GM19239 (cell line): ENCODE measurements around the gene CHD1.

ENCODE experiments used
- DNase-seq: peaks from one replicate; pipeline ENCODE4 v3.0.0; 2011; ENCODE audit warnings: low spot score; ENCODE audit not compliant: insufficient read length
- FAIRE-seq: peaks from 2 replicates; lab custom pipeline; 2011; peaks lifted over from hg19 to GRCh38; lab: Jason Lieb, UNC

Gene CHD1

DNA sequence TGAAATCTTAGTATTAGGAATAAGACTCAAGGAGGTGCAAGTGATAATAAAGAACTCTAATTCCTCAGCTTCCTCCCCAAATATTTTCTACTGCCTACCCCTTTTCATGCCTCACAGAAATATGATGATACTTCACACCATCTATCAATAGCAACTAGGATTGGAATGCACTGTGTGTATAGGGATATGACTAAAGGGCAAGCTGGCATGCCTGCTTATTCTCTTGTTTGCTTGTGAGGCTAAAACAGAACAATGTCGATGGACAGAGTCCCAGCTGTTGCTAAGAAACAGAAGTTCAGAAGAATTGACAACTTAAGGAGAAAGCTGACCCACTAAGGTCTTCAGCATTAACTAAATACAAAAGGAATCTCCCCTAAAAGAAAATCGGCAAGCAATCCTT, 9.7 kb upstream of the CHD1 start:
- FAIRE-seq: no peak
- DNase-seq: no peak

DNA sequence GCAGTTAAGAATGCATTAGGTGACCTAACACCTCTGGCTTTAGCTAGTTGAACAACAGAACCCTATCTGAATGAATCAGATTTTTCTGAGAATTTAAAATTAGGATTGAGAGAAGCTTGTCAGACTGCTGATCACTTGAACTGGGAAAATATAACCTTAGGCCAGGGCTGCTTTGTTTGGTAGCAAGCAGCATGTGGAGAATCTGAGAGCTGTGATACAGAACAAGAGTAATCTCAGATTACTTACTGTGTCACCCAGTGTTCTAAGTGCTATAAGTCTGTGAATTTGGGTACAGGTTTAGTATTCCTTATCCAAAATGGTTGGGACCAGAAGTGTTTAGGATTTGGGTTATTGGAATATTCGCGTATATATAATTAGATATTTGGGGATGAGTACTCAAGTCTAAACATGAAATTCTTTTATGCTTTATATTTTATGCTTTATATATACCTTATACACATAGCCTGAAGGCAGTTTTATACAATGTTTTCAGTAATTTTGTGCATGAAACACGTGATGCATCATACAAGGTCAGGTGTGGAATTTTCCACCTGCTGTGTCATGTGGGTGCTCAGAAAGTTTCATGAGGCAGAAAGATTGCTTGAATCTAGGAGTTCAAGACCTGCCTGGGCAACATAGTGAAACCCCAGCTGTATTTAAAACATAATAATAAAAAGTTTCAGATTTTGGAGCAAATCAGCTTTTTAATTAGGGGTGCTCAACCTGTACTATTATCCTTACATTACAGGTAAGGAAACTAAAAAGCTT, 8.3 kb upstream of the CHD1 start:
- DNase-seq (no peak), FAIRE-seq (no peak)

GRCh38 chr5:98935206-98935605, 6.4 kb upstream of the CHD1 start:
- FAIRE-seq: no peak
- no peak for DNase-seq

- no peak for DNase-seq
- peak; percentile 4 for FAIRE-seq
Measured at GRCh38 chr5:98934546-98934945, 5.7 kb upstream of the CHD1 start.

- FAIRE-seq: peak; percentile 80
Measured at GRCh38 chr5:98933445-98934072, 4.8 kb upstream of the CHD1 start.

GRCh38 chr5:98930972-98931762, 2.4 kb upstream of the CHD1 start:
- FAIRE-seq (peak; percentile 31), DNase-seq (no peak)

More at GRCh38 chr5:98933445-98934072, 4.8 kb upstream of the CHD1 start:
- peak; percentile 15 for DNase-seq

DNA sequence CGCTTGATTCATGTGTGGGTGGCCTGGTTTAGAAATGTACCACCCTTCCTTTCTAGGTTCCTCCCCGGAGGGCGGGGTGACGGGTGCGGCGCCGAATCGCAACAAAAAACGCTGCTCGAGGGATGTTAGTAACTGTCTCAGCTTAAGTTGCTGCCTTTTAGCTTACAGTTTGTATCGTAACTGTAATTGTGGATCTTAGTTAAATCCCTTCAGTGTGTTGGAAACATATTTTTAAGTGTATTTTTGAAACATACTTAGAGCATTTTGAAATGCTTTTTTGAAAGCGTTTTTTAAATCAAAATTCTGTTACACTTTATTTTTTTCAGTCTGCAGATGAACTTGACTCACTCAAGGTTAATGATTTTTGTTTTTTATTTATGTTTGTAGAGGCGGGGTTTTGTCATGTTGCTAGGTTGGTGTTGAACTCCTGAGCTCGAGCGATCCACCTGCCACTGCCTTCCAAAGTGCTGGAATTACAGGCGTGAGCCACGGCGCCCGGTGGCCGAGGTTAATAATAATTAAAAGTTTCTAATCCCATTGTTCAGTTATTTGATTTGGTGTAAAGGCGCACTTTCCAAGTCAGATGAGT, 997 bp upstream of the CHD1 start:
- peak; percentile 99 for FAIRE-seq
- DNase-seq: no peak

GRCh38 chr5:98927989-98928872, 576 bp downstream of the CHD1 start:
- DNase-seq: no peak

GRCh38 chr5:98927242-98927988, 1.4 kb downstream of the CHD1 start:
- peak; percentile 96 for FAIRE-seq
- no peak for DNase-seq

More at GRCh38 chr5:98927989-98928872, 576 bp downstream of the CHD1 start:
- FAIRE-seq: no peak

- DNase-seq (no peak), FAIRE-seq (no peak)
Measured at GRCh38 chr5:98923966-98924365, 4.8 kb downstream of the CHD1 start.

DNA sequence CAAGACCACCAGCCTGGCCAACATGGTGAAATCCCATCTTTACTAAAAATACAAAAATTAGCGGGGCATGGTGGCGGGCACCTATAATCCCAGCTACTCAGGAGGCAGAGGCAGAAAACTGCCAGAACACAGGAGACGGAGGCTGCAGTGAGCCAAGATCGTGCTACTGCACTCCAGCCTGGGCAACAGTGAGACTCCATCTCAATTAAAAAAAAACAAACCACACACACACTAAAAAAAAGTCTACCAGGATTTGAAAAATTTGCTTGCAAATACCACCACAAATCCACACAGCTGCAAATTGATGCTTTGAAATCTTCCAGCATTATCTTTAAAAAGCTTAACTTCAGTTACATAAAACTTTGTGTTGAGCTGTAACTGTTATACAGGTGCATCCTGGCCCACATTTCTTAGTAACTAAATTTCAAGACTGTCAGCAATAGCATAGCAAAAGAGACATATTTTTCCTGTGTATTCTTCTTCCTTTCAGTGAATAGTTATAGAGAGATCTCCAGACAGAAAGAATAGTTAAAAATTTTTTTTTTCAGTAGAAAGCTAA, 6.8 kb downstream of the CHD1 start:
- FAIRE-seq: no peak
- no peak for DNase-seq

- peak; percentile 73 for FAIRE-seq
- no peak for DNase-seq
Measured at GRCh38 chr5:98917433-98917832, 11.4 kb downstream of the CHD1 start.

DNA sequence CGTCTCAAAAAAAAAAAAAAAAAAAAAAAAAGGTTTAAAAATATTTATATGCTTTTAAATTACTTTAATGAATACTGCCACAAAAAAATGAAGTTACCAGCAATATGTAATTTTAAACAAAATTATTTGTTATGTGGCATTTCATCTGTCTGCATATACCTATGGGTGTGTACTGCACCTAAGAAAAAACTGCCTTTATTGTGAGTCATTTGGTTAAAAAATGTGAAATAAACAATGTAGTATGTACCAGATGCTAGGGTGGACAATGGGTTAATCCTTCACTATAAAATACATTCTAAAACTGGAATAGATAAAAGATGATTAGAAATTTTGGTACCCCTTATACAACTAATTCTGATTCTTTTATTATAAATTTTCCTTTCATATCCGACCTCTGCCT, 12.3 kb downstream of the CHD1 start:
- FAIRE-seq: no peak
- DNase-seq: no peak

DNA sequence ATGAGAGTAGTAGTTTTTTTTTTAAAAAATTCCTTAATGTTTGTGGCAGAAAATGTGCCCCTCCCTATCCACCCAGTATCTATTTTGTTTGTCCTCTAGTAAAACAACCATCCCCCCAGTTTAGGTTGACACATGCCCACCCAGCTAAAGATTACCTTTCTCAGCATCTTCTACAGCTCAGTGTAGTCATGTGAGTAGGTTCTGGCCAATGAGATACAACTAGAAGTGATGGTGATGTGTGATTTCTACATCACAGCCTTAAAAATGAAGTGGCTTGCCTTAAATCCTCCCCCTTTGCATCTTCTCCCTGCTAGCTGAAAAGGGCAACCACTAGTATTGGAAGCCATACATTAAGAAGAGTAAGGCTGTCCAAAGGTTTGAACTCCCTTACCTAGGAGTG, 14.9 kb downstream of the CHD1 start:
- FAIRE-seq: no peak
- no peak for DNase-seq

GRCh38 chr5:98911280-98912040, 17.3 kb downstream of the CHD1 start:
- no peak for FAIRE-seq
- no peak for DNase-seq

DNA sequence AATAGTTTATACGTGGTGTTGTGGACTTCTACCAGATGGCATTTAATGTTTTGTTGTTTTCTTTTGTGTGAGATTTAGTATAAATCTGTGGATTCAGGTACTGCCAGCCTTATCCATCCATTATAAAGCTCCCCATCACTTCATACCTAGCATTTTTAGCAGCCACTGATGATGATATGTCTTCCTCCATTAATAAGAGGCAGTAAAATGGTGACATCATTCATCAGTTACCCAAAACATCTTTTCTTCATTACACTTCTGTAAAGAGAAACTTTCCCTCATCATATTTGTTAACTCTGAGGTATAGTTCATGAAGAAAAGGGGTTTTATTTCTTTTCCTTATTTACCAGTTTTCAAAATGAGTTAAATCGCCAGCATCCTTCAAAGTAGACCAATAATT, 19.4 kb downstream of the CHD1 start:
- DNase-seq (no peak), FAIRE-seq (no peak)

- FAIRE-seq: no peak
- no peak for DNase-seq
Measured at GRCh38 chr5:98907951-98908350, 20.9 kb downstream of the CHD1 start.

DNA sequence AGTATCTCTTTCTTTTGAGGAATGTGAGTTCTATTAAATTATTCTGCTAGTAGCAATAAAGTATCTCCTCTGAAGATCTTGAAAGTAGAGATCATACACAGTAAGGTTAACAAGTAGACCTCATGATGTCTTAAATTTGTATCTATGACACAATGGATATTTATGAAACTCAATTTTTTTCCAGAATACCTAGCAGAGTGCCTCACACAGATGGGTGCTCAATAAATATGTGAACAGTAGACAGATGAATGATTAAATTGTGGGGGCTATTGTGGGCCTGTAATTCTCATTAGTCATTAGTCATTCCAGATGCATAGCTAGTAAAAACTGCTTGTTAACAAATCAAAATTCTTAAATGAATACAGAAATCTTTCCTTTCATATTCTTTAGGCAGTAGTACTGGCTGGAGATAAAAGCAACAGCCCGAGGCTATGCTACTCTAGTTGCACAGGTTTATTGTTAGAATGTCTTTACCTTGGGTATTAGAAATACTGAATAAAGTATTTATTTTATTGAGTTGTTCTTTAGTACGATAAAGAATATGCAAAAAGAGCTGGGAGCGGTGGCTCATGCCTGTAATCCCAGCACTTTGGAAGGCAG, 22.0 kb downstream of the CHD1 start:
- DNase-seq (no peak), FAIRE-seq (no peak)
